ENCODE measurements around the gene GNAI2. TPM values are rescaled to one million over a fixed set of nuclear protein-coding genes. Genes with fewer than 3 reads are reported as not detected.

The GNAI2 gene
- total and polyA plus RNA-seq, 8 donors = 259 to 381 (median 269) TPM

- DNase-seq (peak; percentile 74 to 95 (median 88)), ATAC-seq (peak; percentile 61)
- intact Hi-C loops (cut with DNase I) = no loop called here
- Histone ChIP-seq H3K4me1 (peaks cover 49 to 78% of the 10 kb centered on the region in 2 donors), H3K27me3 (peaks cover 0 to 21% of the 10 kb centered on the region in 2 donors), H3K36me3 (peaks cover 0 to 3% of the 10 kb centered on the region in 2 donors), H3K4me3 (no peak overlapping the region), H3K27ac (peak overlapping the region; percentile 80 to 92), H3K9me3 (no peaks in the 10 kb centered on the region)
- no peak for TF ChIP-seq CTCF (IDR thresholded peaks at IDR 0.05)
Measured at GRCh38 chr3:50264383-50264963, 28.5 kb downstream of the GNAI2 start.

GRCh38 chr3:50264964-50265485 lies 29.0 kb downstream of the GNAI2 start:
- H3K4me1 ChIP-seq = peaks cover 45 to 73% of the 10 kb centered on the region in 2 donors
- peak; percentile 5 for ATAC-seq
- H3K36me3 ChIP-seq = no peaks in the 10 kb centered on the region

GRCh38 chr3:50265571-50265970 lies 29.6 kb downstream of the GNAI2 start:
- Histone ChIP-seq H3K27ac (peak overlapping the region; percentile 80 to 92), H3K36me3 (no peaks in the 10 kb centered on the region), H3K27me3 (peaks cover 0 to 21% of the 10 kb centered on the region in 2 donors), H3K9me3 (no peaks in the 10 kb centered on the region), H3K4me3 (no peak overlapping the region), H3K4me1 (peaks cover 43 to 68% of the 10 kb centered on the region in 2 donors)
- intact Hi-C loops (cut with DNase I) = no loop called here
- TF ChIP-seq CTCF (IDR thresholded peaks at IDR 0.05) = no peak
- ATAC-seq (no peak), DNase-seq (no peak)

More at GRCh38 chr3:50264964-50265485, 29.0 kb downstream of the GNAI2 start:
- DNase-seq = no peak
- no peak for TF ChIP-seq CTCF (IDR thresholded peaks at IDR 0.05)
- peaks cover 0 to 21% of the 10 kb centered on the region in 2 donors for H3K27me3 ChIP-seq
- peak overlapping the region; percentile 80 to 92 for H3K27ac ChIP-seq
- intact Hi-C loops (cut with DNase I) = no loop called here
- no peak overlapping the region for H3K4me3 ChIP-seq
- no peaks in the 10 kb centered on the region for H3K9me3 ChIP-seq

- Histone ChIP-seq H3K4me1 (peaks cover 40 to 63% of the 10 kb centered on the region in 2 donors), H3K27ac (peak overlapping the region; percentile 80 to 92), H3K4me3 (peak overlapping the region in 1 of 2 donors; percentile 48), H3K9me3 (no peaks in the 10 kb centered on the region), H3K27me3 (peaks cover 0 to 21% of the 10 kb centered on the region in 2 donors), H3K36me3 (no peaks in the 10 kb centered on the region)
- DNase-seq = no peak
- no peak for TF ChIP-seq CTCF (IDR thresholded peaks at IDR 0.05)
- no peak for ATAC-seq
- intact Hi-C loops (cut with DNase I) = no loop called here
Measured at GRCh38 chr3:50266017-50266416, 30.0 kb downstream of the GNAI2 start.

- DNase-seq (no peak), ATAC-seq (no peak)
- Histone ChIP-seq H3K36me3 (no peaks in the 10 kb centered on the region), H3K9me3 (no peaks in the 10 kb centered on the region), H3K27ac (peak overlapping the region; percentile 80 to 92), H3K4me3 (peak overlapping the region; percentile 48 to 54), H3K4me1 (peaks cover 40 to 56% of the 10 kb centered on the region in 2 donors), H3K27me3 (peaks cover 0 to 21% of the 10 kb centered on the region in 2 donors)
- TF ChIP-seq CTCF (IDR thresholded peaks at IDR 0.05) = no peak
- intact Hi-C loops (cut with DNase I) = no loop called here
Measured at GRCh38 chr3:50266836-50267235, 30.8 kb downstream of the GNAI2 start.
